Fibroblast of lung (primary cell): ENCODE data around the gene IGSF9B. TPM values are rescaled to one million over a fixed set of nuclear protein-coding genes. Genes with fewer than 3 reads are reported as not detected.

Experiments
- DNase-seq, 2 donors: peaks; one replicate each; pipeline versions ENCODE4 v3.0.0 to v3.0.0-alpha.2; 2010; ENCODE audit warnings: low read depth in 2 of 2
- H2AFZ ChIP-seq: 2 replicates; pipeline ENCODE4 v1.5.1; 2012; ENCODE audit warnings: low read length, control low read depth, inconsistent platforms
- H3K27ac ChIP-seq: 2 replicates; pipeline ENCODE4 v1.5.1; 2011; ENCODE audit warnings: low read length, control low read depth; ENCODE audit not compliant: insufficient read depth
- H3K27me3 ChIP-seq: 2 replicates; pipeline ENCODE4 v1.5.1; 2011; ENCODE audit warnings: mild to moderate bottlenecking, low read length; ENCODE audit not compliant: control insufficient read depth, insufficient read depth
- H3K36me3 ChIP-seq: 2 replicates; pipeline ENCODE4 v1.5.1; 2011; ENCODE audit warnings: low read length; ENCODE audit not compliant: control insufficient read depth, insufficient read depth
- H3K4me1 ChIP-seq: 2 replicates; pipeline ENCODE4 v1.5.1; 2011; ENCODE audit warnings: low read length; ENCODE audit not compliant: control insufficient read depth, insufficient read depth; ENCODE audit errors: extremely low read depth
- H3K4me2 ChIP-seq: 2 replicates; pipeline ENCODE4 v1.5.1; 2011; ENCODE audit warnings: low read length, control low read depth; ENCODE audit not compliant: insufficient read depth; ENCODE audit errors: extremely low read depth
- H3K4me3 ChIP-seq, 4 experiments: fragments of 200-600 bp in 1 of 4; sonication (generic) in 1 of 4; replicated peaks in 1 of 4; 2 replicates each; pipeline ENCODE4 v1.5.1; 2011 to 2016; ENCODE audit warnings: low read length in 4 of 4, low read depth in 3 of 4, mild to moderate bottlenecking in 3 of 4, control low read depth in 2 of 4, inconsistent platforms in 1 of 4, mixed read lengths in 1 of 4; ENCODE audit not compliant: insufficient read depth in 1 of 4; ENCODE audit errors: control extremely low read depth in 1 of 4
- H3K79me2 ChIP-seq: 2 replicates; pipeline ENCODE4 v1.5.1; 2012; ENCODE audit warnings: mild to moderate bottlenecking, low read length, inconsistent platforms; ENCODE audit not compliant: control insufficient read depth, insufficient read depth
- H3K9ac ChIP-seq: 2 replicates; pipeline ENCODE4 v1.5.1; 2011; ENCODE audit warnings: mild to moderate bottlenecking, low read length, control low read depth; ENCODE audit not compliant: insufficient read depth
- H3K9me3 ChIP-seq: 2 replicates; pipeline ENCODE4 v1.5.1; 2012; ENCODE audit warnings: low read depth, low read length; ENCODE audit not compliant: control insufficient read depth, insufficient read depth
- H4K20me1 ChIP-seq: 2 replicates; pipeline ENCODE4 v1.5.1; 2011; ENCODE audit warnings: low read length; ENCODE audit not compliant: control insufficient read depth, insufficient read depth; ENCODE audit errors: extremely low read depth
- EZH2 ChIP-seq: IDR thresholded peaks from 2 replicates; pipeline ENCODE4 v1.5.1; 2012; ENCODE audit warnings: low read length, control low read depth, mild to moderate bottlenecking; ENCODE audit errors: missing control alignments
- polyA plus RNA-seq, 2 donors: library from polyadenylated mRNA; depleted of rRNA in 1 of 2; stranded (reverse) in 1 of 2; unstranded in 1 of 2; fragments of >200 nt; gene quantifications; 2 replicates each; pipeline ENCODE4 v1.2.1, GENCODE V29; 2011 to 2012; ENCODE audit warnings: missing spikeins in 1 of 2
- total RNA-seq: library from RNA; depleted of rRNA; stranded (reverse); fragments of >200 nt; gene quantifications from 2 replicates; pipeline ENCODE4 v1.2.1, GENCODE V29; 2014
- TF ChIP-seq, protein P1 (sequence below), 2 donors: IDR thresholded peaks in 1 of 2; conservative IDR thresholded peaks in 1 of 2; 1 replicate in 1 of 2; 2 replicates in 1 of 2; pipeline ENCODE4 v1.5.1; 2011 to 2012; ENCODE audit warnings: low read length in 2 of 2, control low read depth in 1 of 2, inconsistent platforms in 1 of 2, low read depth in 1 of 2, mild to moderate bottlenecking in 1 of 2

Gene IGSF9B
- total and polyA plus RNA-seq, 2 donors (not counting 1 experiment from before 2014, with no cell fraction given), result under 0.01 TPM; not detected in 1

DNA sequence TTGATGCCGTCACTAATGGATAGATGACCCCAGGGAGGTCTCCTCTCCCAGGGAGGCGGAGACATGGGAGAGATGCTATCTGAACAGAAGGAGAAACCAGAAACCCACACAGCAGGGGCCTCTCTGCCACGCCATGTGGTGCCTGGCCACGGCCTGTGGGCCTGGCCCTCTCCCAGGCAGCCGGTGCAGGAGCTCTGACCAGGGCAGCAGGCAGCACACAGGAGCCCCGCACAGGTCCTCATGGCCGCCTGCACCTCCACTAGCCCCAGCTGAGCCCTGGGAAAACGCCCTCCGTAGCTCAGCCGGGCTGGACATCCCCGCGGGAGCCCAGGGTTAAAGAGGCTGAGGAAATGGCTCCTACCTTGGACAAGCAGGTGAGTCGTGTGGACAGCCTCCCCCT, 19.8 kb downstream of the IGSF9B start:
- no peak for DNase-seq
- Histone ChIP-seq H3K79me2 (no peaks in the 10 kb centered on the region), H3K4me3 (no peak overlapping the region), H4K20me1 (no peaks in the 10 kb centered on the region), H3K36me3 (no peaks in the 10 kb centered on the region), H3K9me3 (no peaks in the 10 kb centered on the region), H3K4me1 (no peaks in the 10 kb centered on the region), H3K9ac (no peak overlapping the region), H2AFZ (no peak overlapping the region), H3K27ac (no peak overlapping the region), H3K4me2 (no peak overlapping the region), H3K27me3 (no peaks in the 10 kb centered on the region)
- no peak for TF ChIP-seq EZH2
- TF ChIP-seq, protein P1, sequence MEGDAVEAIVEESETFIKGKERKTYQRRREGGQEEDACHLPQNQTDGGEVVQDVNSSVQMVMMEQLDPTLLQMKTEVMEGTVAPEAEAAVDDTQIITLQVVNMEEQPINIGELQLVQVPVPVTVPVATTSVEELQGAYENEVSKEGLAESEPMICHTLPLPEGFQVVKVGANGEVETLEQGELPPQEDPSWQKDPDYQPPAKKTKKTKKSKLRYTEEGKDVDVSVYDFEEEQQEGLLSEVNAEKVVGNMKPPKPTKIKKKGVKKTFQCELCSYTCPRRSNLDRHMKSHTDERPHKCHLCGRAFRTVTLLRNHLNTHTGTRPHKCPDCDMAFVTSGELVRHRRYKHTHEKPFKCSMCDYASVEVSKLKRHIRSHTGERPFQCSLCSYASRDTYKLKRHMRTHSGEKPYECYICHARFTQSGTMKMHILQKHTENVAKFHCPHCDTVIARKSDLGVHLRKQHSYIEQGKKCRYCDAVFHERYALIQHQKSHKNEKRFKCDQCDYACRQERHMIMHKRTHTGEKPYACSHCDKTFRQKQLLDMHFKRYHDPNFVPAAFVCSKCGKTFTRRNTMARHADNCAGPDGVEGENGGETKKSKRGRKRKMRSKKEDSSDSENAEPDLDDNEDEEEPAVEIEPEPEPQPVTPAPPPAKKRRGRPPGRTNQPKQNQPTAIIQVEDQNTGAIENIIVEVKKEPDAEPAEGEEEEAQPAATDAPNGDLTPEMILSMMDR (conservative IDR thresholded peaks at IDR 0.05 in 1 of 2, IDR thresholded peaks at IDR 0.05 in 1 of 2; ENCODE audit: low read depth in 1 of 2, low read length in 2 of 2), result no peak

DNA sequence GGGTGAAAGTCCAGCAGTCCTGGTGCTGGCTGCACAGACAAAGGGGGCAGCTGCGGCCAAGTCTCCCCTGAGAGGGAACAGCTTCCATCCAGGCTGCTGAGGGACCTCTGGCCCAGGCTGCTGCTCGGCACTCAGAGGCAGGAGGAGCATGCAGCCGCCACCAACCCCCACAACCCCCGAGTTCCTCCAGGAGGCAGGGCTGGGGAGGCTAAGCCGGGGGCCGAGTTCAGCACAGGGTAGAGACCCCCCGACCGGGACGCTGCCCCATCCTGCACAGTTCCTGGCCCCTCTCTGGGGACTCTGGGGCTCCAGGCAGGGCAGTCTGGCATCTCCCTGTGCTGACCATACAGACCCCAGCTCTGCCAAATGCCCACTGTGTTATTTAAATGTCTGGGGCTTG, 20.2 kb downstream of the IGSF9B start:
- Histone ChIP-seq H3K9me3 (no peaks in the 10 kb centered on the region), H3K27me3 (no peaks in the 10 kb centered on the region), H3K4me3 (no peak overlapping the region), H3K36me3 (no peaks in the 10 kb centered on the region), H3K9ac (no peak overlapping the region), H2AFZ (no peak overlapping the region), H3K27ac (no peak overlapping the region), H4K20me1 (no peaks in the 10 kb centered on the region), H3K79me2 (no peaks in the 10 kb centered on the region), H3K4me1 (no peaks in the 10 kb centered on the region), H3K4me2 (no peak overlapping the region)
- DNase-seq, result no peak
- TF ChIP-seq, protein P1 (conservative IDR thresholded peaks at IDR 0.05 in 1 of 2, IDR thresholded peaks at IDR 0.05 in 1 of 2; ENCODE audit: low read depth in 1 of 2, low read length in 2 of 2), result no peak
- TF ChIP-seq EZH2, result no peak

DNA sequence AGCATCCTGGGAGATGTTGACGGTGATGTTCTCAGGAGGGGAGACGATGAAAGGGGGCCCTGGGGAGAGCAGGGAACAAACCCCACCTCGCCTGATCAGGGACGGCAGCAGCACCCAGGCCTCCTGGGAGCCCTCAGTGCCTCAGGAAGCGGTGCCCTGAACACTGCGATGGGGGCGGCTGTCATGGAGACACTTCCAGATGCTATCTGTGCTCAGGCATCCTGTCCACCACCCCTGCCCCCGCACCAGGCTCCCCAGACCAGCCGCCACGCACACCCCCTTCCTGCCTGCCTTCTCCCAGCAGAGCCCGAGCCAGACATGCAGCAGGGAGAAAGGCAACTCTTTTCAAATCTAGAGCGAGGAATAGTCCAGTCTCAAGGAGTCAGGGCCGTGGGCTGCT, 20.6 kb downstream of the IGSF9B start:
- no peak for DNase-seq
- Histone ChIP-seq H3K27me3 (no peaks in the 10 kb centered on the region), H4K20me1 (no peaks in the 10 kb centered on the region), H3K9me3 (no peaks in the 10 kb centered on the region), H2AFZ (no peak overlapping the region), H3K9ac (no peak overlapping the region), H3K4me3 (no peak overlapping the region), H3K27ac (no peak overlapping the region), H3K36me3 (no peaks in the 10 kb centered on the region), H3K4me1 (no peaks in the 10 kb centered on the region), H3K4me2 (no peak overlapping the region), H3K79me2 (no peaks in the 10 kb centered on the region)
- TF ChIP-seq, protein P1 (conservative IDR thresholded peaks at IDR 0.05 in 1 of 2, IDR thresholded peaks at IDR 0.05 in 1 of 2; ENCODE audit: low read depth in 1 of 2, low read length in 2 of 2), result no peak
- no peak for TF ChIP-seq EZH2
